ENCODE results near the gene ART5. TPM values are rescaled to one million over a fixed set of nuclear protein-coding genes. Genes with fewer than 3 reads are reported as not detected.

Gene ART5
- total RNA-seq, 4 donors from 2014 or later: 0.76 TPM; not detected in 3

GRCh38 chr11:3623767-3624458 is 17.9 kb downstream of the ART5 start:
- Histone ChIP-seq H3K4me1 (no peaks in the 10 kb centered on the region), H3K4me3 (no peak overlapping the region), H3K36me3 (no peaks in the 10 kb centered on the region), H3K27me3 (no peaks in the 10 kb centered on the region), H3K9me3 (no peaks in the 10 kb centered on the region), H3K27ac (no peak overlapping the region)
- intact Hi-C loops (cut with DNase I): no loop called here
- TF ChIP-seq, protein P1, sequence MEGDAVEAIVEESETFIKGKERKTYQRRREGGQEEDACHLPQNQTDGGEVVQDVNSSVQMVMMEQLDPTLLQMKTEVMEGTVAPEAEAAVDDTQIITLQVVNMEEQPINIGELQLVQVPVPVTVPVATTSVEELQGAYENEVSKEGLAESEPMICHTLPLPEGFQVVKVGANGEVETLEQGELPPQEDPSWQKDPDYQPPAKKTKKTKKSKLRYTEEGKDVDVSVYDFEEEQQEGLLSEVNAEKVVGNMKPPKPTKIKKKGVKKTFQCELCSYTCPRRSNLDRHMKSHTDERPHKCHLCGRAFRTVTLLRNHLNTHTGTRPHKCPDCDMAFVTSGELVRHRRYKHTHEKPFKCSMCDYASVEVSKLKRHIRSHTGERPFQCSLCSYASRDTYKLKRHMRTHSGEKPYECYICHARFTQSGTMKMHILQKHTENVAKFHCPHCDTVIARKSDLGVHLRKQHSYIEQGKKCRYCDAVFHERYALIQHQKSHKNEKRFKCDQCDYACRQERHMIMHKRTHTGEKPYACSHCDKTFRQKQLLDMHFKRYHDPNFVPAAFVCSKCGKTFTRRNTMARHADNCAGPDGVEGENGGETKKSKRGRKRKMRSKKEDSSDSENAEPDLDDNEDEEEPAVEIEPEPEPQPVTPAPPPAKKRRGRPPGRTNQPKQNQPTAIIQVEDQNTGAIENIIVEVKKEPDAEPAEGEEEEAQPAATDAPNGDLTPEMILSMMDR (IDR thresholded peaks at IDR 0.05): no peak
- TF ChIP-seq POLR2A (IDR thresholded peaks at IDR 0.05): no peak
- no peak for DNase-seq
- 51 to 67% methylated on average over 7 to 8 of the region's 8 CpGs for WGBS, 2 donors

DNA sequence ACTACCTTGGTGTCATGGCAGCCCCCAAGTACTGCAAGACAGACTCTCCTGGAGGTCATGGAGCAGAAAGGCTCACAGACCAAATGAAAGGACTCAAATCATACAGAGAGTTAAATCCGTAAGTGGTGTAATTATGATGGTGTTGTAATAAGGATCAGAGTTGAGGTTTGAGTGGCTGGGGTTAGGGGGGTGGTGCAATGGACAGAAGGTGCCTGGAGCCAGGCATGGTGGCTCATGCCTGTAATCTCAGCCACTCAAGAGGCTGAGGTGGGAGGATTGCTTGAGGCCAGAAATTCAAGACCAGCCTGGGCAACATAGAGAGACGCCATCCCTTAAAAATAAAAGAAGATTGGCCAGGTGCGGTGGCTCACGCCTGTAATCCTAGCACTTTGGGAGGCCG is 18.7 kb downstream of the ART5 start:
- intact Hi-C loops (cut with DNase I): no loop called here
- Histone ChIP-seq H3K4me1 (no peaks in the 10 kb centered on the region), H3K27me3 (no peaks in the 10 kb centered on the region), H3K9me3 (no peaks in the 10 kb centered on the region), H3K27ac (no peak overlapping the region), H3K4me3 (no peak overlapping the region), H3K36me3 (no peaks in the 10 kb centered on the region)
- 80 to 83% methylated on average over 5 of the region's 5 CpGs for WGBS, 2 donors
- DNase-seq: no peak
- TF ChIP-seq, protein P1 (IDR thresholded peaks at IDR 0.05): no peak
- TF ChIP-seq POLR2A (IDR thresholded peaks at IDR 0.05): no peak

GRCh38 chr11:3622521-3622920 is 19.3 kb downstream of the ART5 start:
- TF ChIP-seq POLR2A (IDR thresholded peaks at IDR 0.05): no peak
- TF ChIP-seq, protein P1 (IDR thresholded peaks at IDR 0.05): no peak
- H3K27me3 ChIP-seq: no peaks in the 10 kb centered on the region
- no peaks in the 10 kb centered on the region for H3K36me3 ChIP-seq
- H3K4me3 ChIP-seq: no peak overlapping the region
- no peaks in the 10 kb centered on the region for H3K9me3 ChIP-seq
- H3K27ac ChIP-seq: no peak overlapping the region
- no peaks in the 10 kb centered on the region for H3K4me1 ChIP-seq
- WGBS, 2 donors: 66 to 75% methylated on average over 4 of the region's 4 CpGs
- DNase-seq: no peak
- intact Hi-C loops (cut with DNase I): no loop called here

- Histone ChIP-seq H3K4me1 (peaks cover 0 to 3% (median 0%) of the 10 kb centered on the region in 3 donors), H3K36me3 (no peaks in the 10 kb centered on the region), H3K9me3 (no peaks in the 10 kb centered on the region), H3K4me3 (no peak overlapping the region), H3K27ac (no peak overlapping the region), H3K27me3 (peaks cover 0 to 4% (median 0%) of the 10 kb centered on the region in 4 donors)
- TF ChIP-seq, protein P1 (IDR thresholded peaks at IDR 0.05): no peak
- 65 to 66% methylated on average over 8 of the region's 8 CpGs for WGBS, 2 donors
- intact Hi-C loops (cut with DNase I): no loop called here
- no peak for DNase-seq
Measured at GRCh38 chr11:3617990-3618389, 23.8 kb downstream of the ART5 start.

DNA sequence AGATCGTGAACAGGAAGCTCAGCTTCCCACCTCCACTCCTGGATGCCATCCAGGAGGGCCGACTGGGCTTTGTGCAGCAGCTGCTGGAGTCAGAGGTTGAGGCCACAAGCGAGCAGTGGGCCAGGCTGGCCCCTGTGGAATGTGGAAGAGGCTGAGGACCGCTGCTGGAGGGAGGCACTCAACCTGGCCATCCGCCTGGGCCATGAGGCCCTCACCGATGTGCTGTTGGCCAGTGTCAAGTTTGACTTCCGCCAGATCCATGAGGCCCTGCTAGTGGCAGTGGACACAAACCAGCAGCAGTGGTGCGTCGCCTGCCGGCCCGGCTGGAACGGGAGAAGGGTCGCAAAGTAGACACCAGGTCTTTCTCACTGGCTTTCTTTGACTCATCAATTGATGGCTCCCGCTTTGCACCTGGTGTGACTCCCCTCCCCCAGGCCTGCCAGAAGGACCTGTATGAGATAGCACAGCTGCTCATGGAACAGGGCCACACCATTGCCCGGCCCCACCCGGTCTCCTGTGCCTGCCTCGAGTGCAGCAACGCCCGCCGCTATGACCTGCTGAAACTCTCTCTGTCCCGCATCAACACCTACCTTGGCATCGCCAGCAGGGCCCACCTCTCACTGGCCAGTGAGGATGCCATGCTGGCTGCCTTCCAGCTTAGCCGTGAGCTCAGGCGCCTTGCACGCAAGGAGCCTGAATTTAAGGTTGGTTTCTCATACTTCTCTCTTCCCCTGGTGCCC is 24.9 kb downstream of the ART5 start:
- H3K27ac ChIP-seq: no peak overlapping the region
- H3K4me1 ChIP-seq: peaks cover 0 to 3% (median 0%) of the 10 kb centered on the region in 3 donors
- no peak for DNase-seq
- H3K27me3 ChIP-seq: peaks cover 0 to 4% (median 0%) of the 10 kb centered on the region in 4 donors
- intact Hi-C loops (cut with DNase I): no loop called here
- no peaks in the 10 kb centered on the region for H3K36me3 ChIP-seq
- no peak for TF ChIP-seq POLR2A (IDR thresholded peaks at IDR 0.05)
- TF ChIP-seq, protein P1 (IDR thresholded peaks at IDR 0.05): no peak
- H3K9me3 ChIP-seq: no peaks in the 10 kb centered on the region
- 82 to 87% methylated on average over 19 to 21 of the region's 25 CpGs for WGBS, 2 donors
- H3K4me3 ChIP-seq: no peak overlapping the region
